Naive B cell (primary cell): ENCODE measurements around the gene RAB3GAP1. TPM values are rescaled to one million over a fixed set of nuclear protein-coding genes. Genes with fewer than 3 reads are reported as not detected.
A peak's percentile ranks its signal among the peaks of the same experiment; 100 is the strongest.

Source experiments
- ATAC-seq, 2 donors: fragments of 150-1000 bp; cut with Tn5 transposase; 2 replicates each; pipeline ENCODE4 v1.10.0; 2021; ENCODE audit warnings: low read depth in 2 of 2, mild to moderate bottlenecking in 2 of 2, moderate library complexity in 2 of 2
- DNase-seq: peaks from one replicate; pipeline ENCODE4 v3.0.0; 2022
- H3K27ac Mint-ChIP-seq, 6 donors: one replicate each; pipeline ENCODE4 v1.8.0; 2020 to 2022; ENCODE audit warnings: mild to moderate bottlenecking in 6 of 6, mixed read lengths in 6 of 6, moderate library complexity in 5 of 6, inconsistent platforms in 2 of 6
- H3K27me3 Mint-ChIP-seq, 3 donors: one replicate each; pipeline ENCODE4 v1.8.0; 2021 to 2022; ENCODE audit warnings: mixed read lengths in 3 of 3, mild to moderate bottlenecking in 1 of 3
- H3K36me3 Mint-ChIP-seq, 2 donors: one replicate each; pipeline ENCODE4 v1.8.0; 2020 to 2022; ENCODE audit warnings: mixed read lengths in 2 of 2, inconsistent platforms in 1 of 2, mild to moderate bottlenecking in 1 of 2
- H3K4me1 Mint-ChIP-seq, 3 donors: one replicate each; pipeline ENCODE4 v1.8.0; 2020 to 2022; ENCODE audit warnings: mixed read lengths in 3 of 3, inconsistent platforms in 1 of 3, mild to moderate bottlenecking in 1 of 3, moderate library complexity in 1 of 3
- H3K4me3 Mint-ChIP-seq, 8 donors: one replicate each; pipeline ENCODE4 v1.8.0; 2020 to 2022; ENCODE audit warnings: mild to moderate bottlenecking in 8 of 8, mixed read lengths in 8 of 8, moderate library complexity in 8 of 8, inconsistent platforms in 2 of 8
- H3K9me3 Mint-ChIP-seq, 7 donors: one replicate each; pipeline ENCODE4 v1.8.0; 2020 to 2022; ENCODE audit warnings: mixed read lengths in 7 of 7, mild to moderate bottlenecking in 5 of 7, inconsistent platforms in 2 of 7, moderate library complexity in 1 of 7
- polyA plus RNA-seq, 6 donors: library from polyadenylated mRNA; unstranded; fragments of 300-500 nt; fragmentation: Illumina TruSeq; gene quantifications; one replicate each; pipeline ENCODE4 v1.2.3, GENCODE V29; 2021; ENCODE audit warnings: low read depth in 6 of 6

RAB3GAP1 gene
- polyA plus RNA-seq, 6 donors from 2014 or later: 6.2 to 26.7 (median 22.5) TPM

GRCh38 chr2:135164431-135164830 lies 112.3 kb downstream of the RAB3GAP1 start:
- peaks cover 35 to 39% of the 10 kb centered on the region in 2 donors for H3K36me3 Mint-ChIP-seq
- H3K27ac Mint-ChIP-seq: no peak overlapping the region

GRCh38 chr2:135167273-135167672 lies 115.2 kb downstream of the RAB3GAP1 start:
- H3K27me3 Mint-ChIP-seq: no peaks in the 10 kb centered on the region
- peaks cover 0 to 5% (median 0%) of the 10 kb centered on the region in 7 donors for H3K9me3 Mint-ChIP-seq
- ATAC-seq (no peak), DNase-seq (no peak)
- H3K4me1 Mint-ChIP-seq: no peaks in the 10 kb centered on the region
- H3K36me3 Mint-ChIP-seq: peaks cover 47 to 55% of the 10 kb centered on the region in 2 donors
- H3K4me3 Mint-ChIP-seq: no peak overlapping the region
- H3K27ac Mint-ChIP-seq: peak overlapping the region in 2 of 6 donors; percentile 15 to 24

More at GRCh38 chr2:135164431-135164830, 112.3 kb downstream of the RAB3GAP1 start:
- no peak for DNase-seq
- Mint-ChIP-seq H3K27me3 (no peaks in the 10 kb centered on the region), H3K9me3 (no peaks in the 10 kb centered on the region), H3K4me1 (no peaks in the 10 kb centered on the region), H3K4me3 (no peak overlapping the region)
- ATAC-seq: no peak

- Mint-ChIP-seq H3K27ac (no peak overlapping the region), H3K4me1 (no peaks in the 10 kb centered on the region), H3K36me3 (peaks cover 50 to 62% of the 10 kb centered on the region in 2 donors), H3K9me3 (peaks cover 0 to 5% (median 0%) of the 10 kb centered on the region in 7 donors), H3K27me3 (no peaks in the 10 kb centered on the region), H3K4me3 (no peak overlapping the region)
- ATAC-seq: no peak
- DNase-seq: no peak
Measured at GRCh38 chr2:135168204-135168856, 116.2 kb downstream of the RAB3GAP1 start.

GRCh38 chr2:135169900-135170753 lies 118.0 kb downstream of the RAB3GAP1 start:
- no peak for DNase-seq
- Mint-ChIP-seq H3K27ac (no peak overlapping the region), H3K27me3 (no peaks in the 10 kb centered on the region), H3K4me3 (no peak overlapping the region), H3K9me3 (peaks cover 0 to 5% (median 0%) of the 10 kb centered on the region in 7 donors), H3K36me3 (peaks cover 43 to 72% of the 10 kb centered on the region in 2 donors), H3K4me1 (no peaks in the 10 kb centered on the region)
- no peak for ATAC-seq

- H3K36me3 Mint-ChIP-seq: peaks cover 39 to 69% of the 10 kb centered on the region in 2 donors
- DNase-seq (no peak), ATAC-seq (no peak)
- H3K4me3 Mint-ChIP-seq: peak overlapping the region in 1 of 8 donors; percentile 15
- H3K27ac Mint-ChIP-seq: no peak overlapping the region
- H3K9me3 Mint-ChIP-seq: peaks cover 8 to 15% (median 10%) of the 10 kb centered on the region in 7 donors
- H3K27me3 Mint-ChIP-seq: no peaks in the 10 kb centered on the region
- H3K4me1 Mint-ChIP-seq: no peaks in the 10 kb centered on the region
Measured at GRCh38 chr2:135174049-135174809, 122.1 kb downstream of the RAB3GAP1 start.

GRCh38 chr2:135174810-135175093 lies 122.7 kb downstream of the RAB3GAP1 start:
- Mint-ChIP-seq H3K4me1 (no peaks in the 10 kb centered on the region), H3K27me3 (no peaks in the 10 kb centered on the region), H3K27ac (peak overlapping the region in 1 of 6 donors; percentile 19), H3K4me3 (no peak overlapping the region), H3K9me3 (peaks cover 8 to 15% (median 10%) of the 10 kb centered on the region in 7 donors), H3K36me3 (peaks cover 35 to 64% of the 10 kb centered on the region in 2 donors)
- DNase-seq (no peak), ATAC-seq (no peak)

GRCh38 chr2:135175177-135175576 lies 123.1 kb downstream of the RAB3GAP1 start:
- no peak overlapping the region for H3K27ac Mint-ChIP-seq
- H3K4me1 Mint-ChIP-seq: no peaks in the 10 kb centered on the region
- ATAC-seq: no peak
- no peaks in the 10 kb centered on the region for H3K27me3 Mint-ChIP-seq
- no peak for DNase-seq
- peaks cover 35 to 60% of the 10 kb centered on the region in 2 donors for H3K36me3 Mint-ChIP-seq
- no peak overlapping the region for H3K4me3 Mint-ChIP-seq
- peaks cover 8 to 15% (median 10%) of the 10 kb centered on the region in 7 donors for H3K9me3 Mint-ChIP-seq

GRCh38 chr2:135179689-135180088 lies 127.6 kb downstream of the RAB3GAP1 start:
- ATAC-seq (no peak), DNase-seq (no peak)
- no peaks in the 10 kb centered on the region for H3K27me3 Mint-ChIP-seq
- H3K9me3 Mint-ChIP-seq: peaks cover 6 to 15% (median 9%) of the 10 kb centered on the region in 7 donors
- H3K4me1 Mint-ChIP-seq: no peaks in the 10 kb centered on the region
- H3K4me3 Mint-ChIP-seq: no peak overlapping the region
- H3K27ac Mint-ChIP-seq: no peak overlapping the region
- H3K36me3 Mint-ChIP-seq: peaks cover 19 to 21% of the 10 kb centered on the region in 2 donors

GRCh38 chr2:135182190-135182589 lies 130.1 kb downstream of the RAB3GAP1 start:
- H3K27me3 Mint-ChIP-seq: no peaks in the 10 kb centered on the region
- H3K4me3 Mint-ChIP-seq: peak overlapping the region in 1 of 8 donors; percentile 6
- H3K9me3 Mint-ChIP-seq: peaks cover 0 to 3% (median 1%) of the 10 kb centered on the region in 7 donors
- H3K36me3 Mint-ChIP-seq: peaks cover 3 to 6% of the 10 kb centered on the region in 2 donors
- H3K27ac Mint-ChIP-seq: peak overlapping the region in 1 of 6 donors; percentile 30
- no peak for DNase-seq
- H3K4me1 Mint-ChIP-seq: no peaks in the 10 kb centered on the region
- ATAC-seq: no peak

- H3K27me3 Mint-ChIP-seq: no peaks in the 10 kb centered on the region
- no peak overlapping the region for H3K4me3 Mint-ChIP-seq
- no peaks in the 10 kb centered on the region for H3K4me1 Mint-ChIP-seq
- H3K9me3 Mint-ChIP-seq: peaks cover 0 to 4% (median 0%) of the 10 kb centered on the region in 7 donors
- H3K27ac Mint-ChIP-seq: no peak overlapping the region
- no peak for DNase-seq
- H3K36me3 Mint-ChIP-seq: peaks cover 0 to 6% of the 10 kb centered on the region in 2 donors
- no peak for ATAC-seq
Measured at GRCh38 chr2:135182601-135183000, 130.5 kb downstream of the RAB3GAP1 start.

GRCh38 chr2:135183822-135184221 lies 131.7 kb downstream of the RAB3GAP1 start:
- no peak for ATAC-seq
- no peak overlapping the region for H3K4me3 Mint-ChIP-seq
- no peaks in the 10 kb centered on the region for H3K4me1 Mint-ChIP-seq
- H3K9me3 Mint-ChIP-seq: peaks cover 0 to 9% (median 4%) of the 10 kb centered on the region in 7 donors
- H3K27me3 Mint-ChIP-seq: no peaks in the 10 kb centered on the region
- DNase-seq: no peak
- no peak overlapping the region for H3K27ac Mint-ChIP-seq
- H3K36me3 Mint-ChIP-seq: peaks cover under 1 to 6% of the 10 kb centered on the region in 2 donors

GRCh38 chr2:135186054-135186453 lies 134.0 kb downstream of the RAB3GAP1 start:
- peaks cover 13% of the 10 kb centered on the region in 2 donors for H3K36me3 Mint-ChIP-seq
- H3K4me3 Mint-ChIP-seq: no peak overlapping the region
- H3K27ac Mint-ChIP-seq: no peak overlapping the region
- ATAC-seq (no peak), DNase-seq (no peak)
- H3K27me3 Mint-ChIP-seq: no peaks in the 10 kb centered on the region
- no peaks in the 10 kb centered on the region for H3K4me1 Mint-ChIP-seq
- H3K9me3 Mint-ChIP-seq: peaks cover 7 to 26% (median 12%) of the 10 kb centered on the region in 7 donors

GRCh38 chr2:135187270-135187669 lies 135.2 kb downstream of the RAB3GAP1 start:
- no peaks in the 10 kb centered on the region for H3K27me3 Mint-ChIP-seq
- peaks cover 7 to 29% (median 22%) of the 10 kb centered on the region in 7 donors for H3K9me3 Mint-ChIP-seq
- H3K4me1 Mint-ChIP-seq: no peaks in the 10 kb centered on the region
- ATAC-seq (no peak), DNase-seq (no peak)
- H3K36me3 Mint-ChIP-seq: peaks cover 13% of the 10 kb centered on the region in 2 donors
- peak overlapping the region in 1 of 8 donors; percentile 44 for H3K4me3 Mint-ChIP-seq
- no peak overlapping the region for H3K27ac Mint-ChIP-seq
